A673 (cell line): ENCODE data around the gene PAXX. TPM values are rescaled to one million over a fixed set of nuclear protein-coding genes. Genes with fewer than 3 reads are reported as not detected.

Experiments
- BruUV-seq: library from RNA; stranded (reverse); fragments of 400-500 nt; replicated peaks from 2 replicates; lab custom pipeline; 2021; lab: Mats Ljungman, UMichigan
- CTCF ChIA-PET: fragments of 300-600 bp; sonication (Branson Sonifier 250); formaldehyde crosslinking; loops from one replicate; lab custom pipeline; 2022; ENCODE audit warnings: antibody characterized with exemption; lab: Charles Lee
- POLR2A ChIA-PET: fragments of 300-600 bp; sonication (Branson Sonifier 250); formaldehyde crosslinking; loops from one replicate; lab custom pipeline; 2022; ENCODE audit warnings: antibody characterized with exemption; ENCODE audit not compliant: low non-redundant PET; lab: Charles Lee
- DNase-seq: peaks from one replicate; pipeline ENCODE4 v3.0.0-alpha.2; 2015; ENCODE audit warnings: low spot score
- H3K27ac ChIP-seq: fragments of 200-600 bp; sonication (generic); 2 replicates; pipeline ENCODE4 v1.5.1; 2016; ENCODE audit warnings: mixed run types, low read depth, mild to moderate bottlenecking, mixed read lengths, antibody characterized with exemption, low read length; ENCODE audit not compliant: poor library complexity, severe bottlenecking
- H3K27me3 ChIP-seq: fragments of 200-600 bp; sonication (generic); replicated peaks from 2 replicates; pipeline ENCODE4 v1.6.1; 2017; ENCODE audit warnings: mixed run types, low read depth, mild to moderate bottlenecking, mixed read lengths, antibody characterized with exemption, low read length; ENCODE audit not compliant: insufficient read depth, poor library complexity
- H3K36me3 ChIP-seq: fragments of 200-600 bp; sonication (generic); 2 replicates; pipeline ENCODE4 v1.6.1; 2016; ENCODE audit warnings: mixed run types, mild to moderate bottlenecking, mixed read lengths, antibody characterized with exemption, low read length; ENCODE audit not compliant: insufficient read depth, poor library complexity, severe bottlenecking
- H3K4me1 ChIP-seq: fragments of 200-600 bp; sonication (generic); 2 replicates; pipeline ENCODE4 v1.6.1; 2017; ENCODE audit warnings: mixed run types, mild to moderate bottlenecking, mixed read lengths, antibody characterized with exemption, low read length; ENCODE audit not compliant: insufficient read depth, poor library complexity, severe bottlenecking
- H3K4me3 ChIP-seq: fragments of 200-600 bp; sonication (generic); 2 replicates; pipeline ENCODE4 v1.5.1; 2016; ENCODE audit warnings: low read depth, mixed run types, mild to moderate bottlenecking, mixed read lengths, low read length; ENCODE audit not compliant: poor library complexity, severe bottlenecking
- H3K9me3 ChIP-seq: fragments of 200-600 bp; sonication (generic); 2 replicates; pipeline ENCODE4 v1.6.1; 2016; ENCODE audit warnings: mixed run types, low read depth, mild to moderate bottlenecking, mixed read lengths, antibody characterized with exemption, low read length; ENCODE audit not compliant: poor library complexity, severe bottlenecking
- CTCF ChIP-seq: fragments of 300-800, 200-600 bp; sonication (generic); conservative IDR thresholded peaks from 2 replicates; pipeline ENCODE4 v1.5.1; 2017; ENCODE audit warnings: low read depth, mild to moderate bottlenecking, antibody characterized with exemption, low read length, moderate library complexity, mixed read lengths
- EZH2 ChIP-seq: fragments of 200-600 bp; sonication (generic); IDR thresholded peaks from 2 replicates; pipeline ENCODE4 v1.6.1; 2017; ENCODE audit warnings: borderline replicate concordance, low read depth, mild to moderate bottlenecking, mixed read lengths, antibody characterized with exemption, low read length; ENCODE audit not compliant: poor library complexity, severe bottlenecking
- intact Hi-C: fragments of 100-400 bp; cut with micrococcal nuclease; formaldehyde crosslinking; loops from one replicate; pipeline ENCODE4 v1.10.0; 2022; ENCODE audit not compliant: unreplicated experiment
- total RNA-seq: library from RNA; stranded (reverse); gene quantifications from 2 replicates; pipeline ENCODE4 v1.2.3, GENCODE V29; 2021

PAXX gene
- total RNA-seq, 1 experiment from 2014 or later = 91.5 TPM

- intact Hi-C loops = no loop called here
- H3K36me3 ChIP-seq = peaks cover 19% of the 10 kb centered on the region
- TF ChIP-seq CTCF (no peak), EZH2 (no peak)
- ChIA-PET CTCF (no interaction called here), POLR2A (no interaction called here)
- peaks cover 28% of the 10 kb centered on the region for H3K4me1 ChIP-seq
- H3K4me3 ChIP-seq = peak overlapping the region; percentile 9
- no peaks in the 10 kb centered on the region for H3K27me3 ChIP-seq
- peak overlapping the region; percentile 64 for H3K27ac ChIP-seq
- BruUV-seq = no TSS peak
- no peaks in the 10 kb centered on the region for H3K9me3 ChIP-seq
- peak; percentile 75 for DNase-seq
These were observed 48.9 kb downstream of the PAXX start for GRCh38 chr9:137041124-137041523.

- no TSS peak for BruUV-seq
- no peak overlapping the region for H3K27ac ChIP-seq
- no peaks in the 10 kb centered on the region for H3K27me3 ChIP-seq
- peaks cover 28% of the 10 kb centered on the region for H3K4me1 ChIP-seq
- H3K9me3 ChIP-seq = no peaks in the 10 kb centered on the region
- ChIA-PET POLR2A (no interaction called here), CTCF (interaction anchor here (0.6 kb wide), 1 partner anchor 15 kb away, joined by 5 read pairs; no protein-coding TSS in a partner anchor)
- no peak for DNase-seq
- TF ChIP-seq EZH2 (no peak), CTCF (no peak)
- H3K36me3 ChIP-seq = peaks cover 19% of the 10 kb centered on the region
- no peak overlapping the region for H3K4me3 ChIP-seq
- intact Hi-C loops = no loop called here
These were observed 50.8 kb downstream of the PAXX start for GRCh38 chr9:137042751-137043727.

Other genes with a start within 250 kb of the PAXX start
- 0.15 and 0.35 TPM in 2 replicates for gene LCN10, start 249.5 kb upstream of the PAXX start, total RNA-seq
- gene LCN6, start 243.9 kb upstream of the PAXX start, total RNA-seq = not detected in 2 replicates
- gene LCN8, start 234.2 kb upstream of the PAXX start, total RNA-seq = not detected in 2 replicates
- gene LCN15, start 227.9 kb upstream of the PAXX start, total RNA-seq = not detected in 2 replicates
- gene TMEM141, start 201.1 kb upstream of the PAXX start, total RNA-seq = 32.7 and 39.5 TPM in 2 replicates
- 0.46 TPM in 1 of 2 replicates, not detected in the other for gene CCDC183, start 196.1 kb upstream of the PAXX start, total RNA-seq
- gene RABL6, start 184.5 kb upstream of the PAXX start, total RNA-seq = 208 and 210 TPM in 2 replicates
- gene AJM1, start 149.9 kb upstream of the PAXX start, total RNA-seq = 1.8 and 2.0 TPM in 2 replicates
- gene PHPT1, start 143.0 kb upstream of the PAXX start, total RNA-seq = 94.7 and 109 TPM in 2 replicates
- gene MAMDC4, start 140.1 kb upstream of the PAXX start, total RNA-seq = 7.9 and 10.1 TPM in 2 replicates
- 321 and 330 TPM in 2 replicates for gene EDF1, start 126.1 kb upstream of the PAXX start, total RNA-seq
- 29.2 and 33.2 TPM in 2 replicates for gene TRAF2, start 105.9 kb upstream of the PAXX start, total RNA-seq
- 76.7 and 81.8 TPM in 2 replicates for gene FBXW5, start 47.7 kb upstream of the PAXX start, total RNA-seq
- gene C8G, start 47.2 kb upstream of the PAXX start, total RNA-seq = 0.74 and 0.75 TPM in 2 replicates
- 1.1 TPM in 1 of 2 replicates, not detected in the other for gene LCN12, start 40.1 kb upstream of the PAXX start, total RNA-seq
- gene PTGDS, start 14.9 kb upstream of the PAXX start, total RNA-seq = not detected in 2 replicates
- gene LCNL1, start 9.4 kb upstream of the PAXX start, total RNA-seq = not detected in 2 replicates
- gene CLIC3, start 4.1 kb downstream of the PAXX start, total RNA-seq = not detected in 2 replicates
- 27.8 and 38.9 TPM in 2 replicates for gene ABCA2, start 35.8 kb downstream of the PAXX start, total RNA-seq
- gene FUT7, start 39.7 kb downstream of the PAXX start, total RNA-seq = not detected in 2 replicates
- gene NPDC1, start 53.8 kb downstream of the PAXX start, total RNA-seq = 73.9 and 81.4 TPM in 2 replicates
- gene ENTPD2, start 61.6 kb downstream of the PAXX start, total RNA-seq = not detected in 2 replicates
- gene SAPCD2, start 78.1 kb downstream of the PAXX start, total RNA-seq = 30.6 and 33.7 TPM in 2 replicates
- 11.2 and 13.0 TPM in 2 replicates for gene UAP1L1, start 85.1 kb downstream of the PAXX start, total RNA-seq
- gene MAN1B1, start 94.6 kb downstream of the PAXX start, total RNA-seq = 48.6 and 54.9 TPM in 2 replicates
- 120 and 122 TPM in 2 replicates for gene DPP7, start 122.3 kb downstream of the PAXX start, total RNA-seq
- gene GRIN1, start 146.7 kb downstream of the PAXX start, total RNA-seq = 0.17 and 0.52 TPM in 2 replicates
- not detected in 2 replicates for gene LRRC26, start 177.6 kb downstream of the PAXX start, total RNA-seq
- not detected in 2 replicates for gene TMEM210, start 179.6 kb downstream of the PAXX start, total RNA-seq
- gene ANAPC2, start 196.1 kb downstream of the PAXX start, total RNA-seq = 49.6 and 54.1 TPM in 2 replicates
- gene SSNA1, start 196.3 kb downstream of the PAXX start, total RNA-seq = 86.8 and 87.3 TPM in 2 replicates
- 23.0 and 25.7 TPM in 2 replicates for gene TPRN, start 208.3 kb downstream of the PAXX start, total RNA-seq
- gene TMEM203, start 213.2 kb downstream of the PAXX start, total RNA-seq = 37.5 and 41.8 TPM in 2 replicates
- 40.2 and 41.5 TPM in 2 replicates for gene NDOR1, start 213.3 kb downstream of the PAXX start, total RNA-seq
- 13.7 and 20.2 TPM in 2 replicates for gene RNF208, start 229.8 kb downstream of the PAXX start, total RNA-seq
- 0.37 TPM in 1 of 2 replicates, not detected in the other for gene CYSRT1, start 232.8 kb downstream of the PAXX start, total RNA-seq
- 0.17 TPM in 1 of 2 replicates, not detected in the other for gene RNF224, start 235.1 kb downstream of the PAXX start, total RNA-seq
- gene SLC34A3, start 238.5 kb downstream of the PAXX start, total RNA-seq = not detected in 2 replicates
- 645 and 714 TPM in 2 replicates for gene TUBB4B, start 248.9 kb downstream of the PAXX start, total RNA-seq